Caco-2 (cell line): ENCODE results near the gene ACTG1. TPM values are rescaled to one million over a fixed set of nuclear protein-coding genes. Genes with fewer than 3 reads are reported as not detected.
A peak's percentile ranks its signal among the peaks of the same experiment; 100 is the strongest.

Experiments
- BruUV-seq: library from RNA; stranded (reverse); fragments of 400-500 nt; replicated peaks from 2 replicates; lab custom pipeline; 2021; lab: Mats Ljungman, UMichigan
- CTCF ChIA-PET: fragments of 300-600 bp; sonication (Branson Sonifier 250); formaldehyde crosslinking; loops from one replicate; lab custom pipeline; 2022; ENCODE audit warnings: antibody characterized with exemption; lab: Charles Lee
- POLR2A ChIA-PET: fragments of 300-600 bp; sonication (Branson Sonifier 250); formaldehyde crosslinking; loops from one replicate; lab custom pipeline; 2022; ENCODE audit warnings: antibody characterized with exemption; lab: Charles Lee
- DNase-seq, 2 experiments: peaks; one replicate each; pipeline versions ENCODE4 v3.0.0 to v3.0.0-alpha.2; 2020 to 2022
- H3K27me3 ChIP-seq: replicated peaks from 2 replicates; pipeline ENCODE4 v1.6.0; 2011; ENCODE audit warnings: low read length; ENCODE audit not compliant: control insufficient read depth, insufficient read depth
- H3K36me3 ChIP-seq: 2 replicates; pipeline ENCODE4 v1.5.1; 2011; ENCODE audit warnings: low read length; ENCODE audit not compliant: control insufficient read depth, insufficient read depth
- H3K4me1 ChIP-seq: fragments of 250-450 bp; sonication (Bioruptor Pico); 2 replicates; pipeline ENCODE4 v1.5.1; 2020; ENCODE audit warnings: mild to moderate bottlenecking
- H3K4me3 ChIP-seq: 2 replicates; pipeline ENCODE4 v1.5.1; 2011; ENCODE audit warnings: low read depth, mild to moderate bottlenecking, control low read depth, low read length
- H3K9me3 ChIP-seq: fragments of 250-450 bp; sonication (Bioruptor Pico); 2 replicates; pipeline ENCODE4 v1.5.1; 2020; ENCODE audit warnings: mild to moderate bottlenecking, moderate library complexity
- H3K27ac Mint-ChIP-seq: one replicate; pipeline ENCODE4 v1.8.0; 2022; ENCODE audit warnings: mixed read lengths; ENCODE audit not compliant: unreplicated experiment
- H3K27me3 Mint-ChIP-seq: one replicate; pipeline ENCODE4 v1.8.0; 2022; ENCODE audit warnings: mixed read lengths; ENCODE audit not compliant: insufficient read depth, unreplicated experiment
- H3K36me3 Mint-ChIP-seq: one replicate; pipeline ENCODE4 v1.8.0; 2022; ENCODE audit warnings: mild to moderate bottlenecking, mixed read lengths; ENCODE audit not compliant: insufficient read depth, unreplicated experiment
- H3K4me1 Mint-ChIP-seq: one replicate; pipeline ENCODE4 v1.8.0; 2022; ENCODE audit warnings: low read depth, mixed read lengths; ENCODE audit not compliant: unreplicated experiment
- H3K4me3 Mint-ChIP-seq: one replicate; pipeline ENCODE4 v1.8.0; 2022; ENCODE audit warnings: mild to moderate bottlenecking, moderate library complexity, mixed read lengths; ENCODE audit not compliant: unreplicated experiment
- H3K9me3 Mint-ChIP-seq: one replicate; pipeline ENCODE4 v1.8.0; 2022; ENCODE audit warnings: mixed read lengths; ENCODE audit not compliant: unreplicated experiment
- intact Hi-C: fragments of 100-400 bp; cut with micrococcal nuclease; formaldehyde crosslinking; loops from one replicate; pipeline ENCODE4 v1.10.0; 2022; ENCODE audit not compliant: unreplicated experiment
- total RNA-seq: library from RNA; stranded (reverse); gene quantifications from 2 replicates; pipeline ENCODE4 v1.2.3, GENCODE V29; 2022
- TF ChIP-seq, protein P1 (sequence below), 2 experiments: fragments of 200-600 bp in 1 of 2; IDR thresholded peaks; 1 replicate in 1 of 2; 2 replicates in 1 of 2; pipeline versions ENCODE4 v1.5.1 to v1.8.0; 2011 to 2022; ENCODE audit warnings: antibody characterized with exemption in 1 of 2, control low read depth in 1 of 2, inconsistent platforms in 1 of 2, low read depth in 1 of 2, low read length in 1 of 2, mild to moderate bottlenecking in 1 of 2, moderate library complexity in 1 of 2; ENCODE audit not compliant: insufficient read depth in 1 of 2, severe bottlenecking in 1 of 2, unreplicated experiment in 1 of 2

The ACTG1 gene
- total RNA-seq, 1 experiment from 2014 or later = 1,436 TPM

DNA sequence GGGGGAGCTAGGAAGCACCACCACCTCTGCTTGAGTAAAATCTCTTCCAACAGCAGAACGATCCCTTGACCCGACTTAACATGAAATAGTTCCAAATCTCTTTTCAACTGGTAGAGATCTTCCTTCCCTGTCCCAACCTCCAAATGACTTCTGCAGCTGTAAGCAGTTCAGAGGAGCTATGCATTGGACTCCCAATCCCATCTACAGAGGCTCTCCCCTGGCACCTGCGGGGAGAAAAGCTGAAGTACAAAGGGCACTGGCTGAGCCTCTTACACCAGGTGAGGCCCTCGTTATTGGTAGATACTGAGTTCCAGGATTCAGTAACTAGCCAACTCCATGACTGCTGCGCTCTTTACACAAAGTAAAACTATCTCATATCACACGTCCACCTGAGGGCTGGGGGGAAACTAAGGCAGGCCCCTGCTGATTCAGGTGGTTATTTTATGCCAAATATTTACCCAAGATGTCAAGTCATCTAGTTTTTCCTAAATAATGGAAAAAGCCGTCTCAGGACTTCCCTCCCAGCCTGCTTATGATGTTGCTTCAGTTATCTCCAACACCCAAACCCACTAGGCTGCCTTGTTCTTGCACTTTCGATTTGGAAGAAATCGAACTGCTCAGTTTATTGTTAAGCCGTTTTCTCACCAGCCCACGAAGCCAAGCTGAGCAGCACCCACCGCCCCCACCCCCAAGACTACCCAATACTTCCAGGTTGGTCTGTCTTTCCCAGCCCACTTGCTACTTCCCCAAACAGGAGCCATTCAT is 3.2 kb downstream of the ACTG1 start:
- Mint-ChIP-seq H3K36me3 (peaks cover 89% of the 10 kb centered on the region), H3K9me3 (no peaks in the 10 kb centered on the region), H3K27ac (peak overlapping the region; percentile 77), H3K27me3 (no peaks in the 10 kb centered on the region), H3K4me1 (peaks cover 26% of the 10 kb centered on the region), H3K4me3 (peak overlapping the region; percentile 92)
- H3K27me3 ChIP-seq = no peaks in the 10 kb centered on the region
- TF ChIP-seq, protein P1, sequence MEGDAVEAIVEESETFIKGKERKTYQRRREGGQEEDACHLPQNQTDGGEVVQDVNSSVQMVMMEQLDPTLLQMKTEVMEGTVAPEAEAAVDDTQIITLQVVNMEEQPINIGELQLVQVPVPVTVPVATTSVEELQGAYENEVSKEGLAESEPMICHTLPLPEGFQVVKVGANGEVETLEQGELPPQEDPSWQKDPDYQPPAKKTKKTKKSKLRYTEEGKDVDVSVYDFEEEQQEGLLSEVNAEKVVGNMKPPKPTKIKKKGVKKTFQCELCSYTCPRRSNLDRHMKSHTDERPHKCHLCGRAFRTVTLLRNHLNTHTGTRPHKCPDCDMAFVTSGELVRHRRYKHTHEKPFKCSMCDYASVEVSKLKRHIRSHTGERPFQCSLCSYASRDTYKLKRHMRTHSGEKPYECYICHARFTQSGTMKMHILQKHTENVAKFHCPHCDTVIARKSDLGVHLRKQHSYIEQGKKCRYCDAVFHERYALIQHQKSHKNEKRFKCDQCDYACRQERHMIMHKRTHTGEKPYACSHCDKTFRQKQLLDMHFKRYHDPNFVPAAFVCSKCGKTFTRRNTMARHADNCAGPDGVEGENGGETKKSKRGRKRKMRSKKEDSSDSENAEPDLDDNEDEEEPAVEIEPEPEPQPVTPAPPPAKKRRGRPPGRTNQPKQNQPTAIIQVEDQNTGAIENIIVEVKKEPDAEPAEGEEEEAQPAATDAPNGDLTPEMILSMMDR (IDR thresholded peaks at IDR 0.05; ENCODE audit: insufficient read depth in 1 of 2, low read depth in 1 of 2, low read length in 1 of 2, severe bottlenecking in 1 of 2, unreplicated experiment in 1 of 2) = no peak
- peaks cover 22% of the 10 kb centered on the region for H3K4me1 ChIP-seq
- intact Hi-C loops = no loop called here
- no TSS peak for BruUV-seq
- DNase-seq = peak in 1 of 2 experiments; percentile 67
- CTCF ChIA-PET = interaction anchor here (0.6 to 1.0 kb wide), 2 partner anchors 25 to 200 kb away, joined by 3 to 4 read pairs; no protein-coding TSS in a partner anchor
- no peak overlapping the region; the same call in 1 of the 2 replicates for H3K4me3 ChIP-seq
- H3K9me3 ChIP-seq = no peaks in the 10 kb centered on the region
- POLR2A ChIA-PET = interaction anchor here (0.6 to 1.3 kb wide), 8 partner anchors 9 to 352 kb away, joined by 3 to 8 read pairs (median 4); partner anchors contain the start of genes BAHCC1 and CEP131
- H3K36me3 ChIP-seq = peaks cover 14% of the 10 kb centered on the region

DNA sequence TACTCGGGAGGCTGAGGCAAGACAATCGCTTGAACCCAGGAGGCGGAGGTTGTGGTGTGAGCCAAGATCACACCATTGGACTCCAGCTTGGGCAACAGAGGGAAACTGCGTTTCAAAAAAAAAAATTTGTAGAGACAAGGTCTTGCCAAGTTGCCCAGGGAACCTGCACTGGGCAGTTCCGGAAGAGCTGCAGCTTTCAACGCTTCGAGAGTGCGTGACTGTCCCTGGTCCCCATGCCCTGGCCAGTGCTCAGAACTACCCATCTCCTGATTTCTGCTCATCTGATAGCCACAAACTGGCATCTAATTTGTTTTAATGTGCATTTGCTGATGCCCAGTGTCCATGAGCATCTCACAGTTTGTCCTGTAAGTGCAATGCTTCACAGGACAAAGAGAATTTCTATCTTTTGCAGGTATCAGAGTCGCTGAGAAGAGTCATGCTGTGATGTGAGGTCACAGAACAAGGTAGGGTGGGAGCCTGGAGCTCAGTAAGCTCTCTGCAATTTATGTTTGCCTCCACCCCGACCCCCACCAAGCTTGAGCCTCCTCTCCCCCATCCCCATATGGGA is 3.9 kb downstream of the ACTG1 start:
- H3K27ac Mint-ChIP-seq = peak overlapping the region; percentile 77
- intact Hi-C loops = no loop called here
- ChIA-PET POLR2A (interaction anchor here (0.6 to 1.3 kb wide), 12 partner anchors 9 to 352 kb away, joined by 3 to 8 read pairs (median 4); partner anchors contain the start of genes BAHCC1, CEP131 and NDUFAF8), CTCF (interaction anchor here (0.7 to 1.0 kb wide), 2 partner anchors 24 to 113 kb away, joined by 3 to 4 read pairs; partner anchors contain the start of gene BAHCC1)
- H3K36me3 Mint-ChIP-seq = peaks cover 83% of the 10 kb centered on the region
- TF ChIP-seq, protein P1 (IDR thresholded peaks at IDR 0.05; ENCODE audit: insufficient read depth in 1 of 2, low read depth in 1 of 2, low read length in 1 of 2, severe bottlenecking in 1 of 2, unreplicated experiment in 1 of 2) = no peak
- no TSS peak for BruUV-seq
- no peaks in the 10 kb centered on the region for H3K27me3 ChIP-seq
- DNase-seq = peak in 1 of 2 experiments; percentile 62
- peak overlapping the region; percentile 92 for H3K4me3 Mint-ChIP-seq
- no peaks in the 10 kb centered on the region for H3K9me3 Mint-ChIP-seq
- H3K4me1 Mint-ChIP-seq = peaks cover 26% of the 10 kb centered on the region
- no peak overlapping the region for H3K4me3 ChIP-seq
- no peaks in the 10 kb centered on the region for H3K9me3 ChIP-seq
- H3K36me3 ChIP-seq = peaks cover 14% of the 10 kb centered on the region
- peaks cover 22% of the 10 kb centered on the region for H3K4me1 ChIP-seq
- H3K27me3 Mint-ChIP-seq = no peaks in the 10 kb centered on the region

DNA sequence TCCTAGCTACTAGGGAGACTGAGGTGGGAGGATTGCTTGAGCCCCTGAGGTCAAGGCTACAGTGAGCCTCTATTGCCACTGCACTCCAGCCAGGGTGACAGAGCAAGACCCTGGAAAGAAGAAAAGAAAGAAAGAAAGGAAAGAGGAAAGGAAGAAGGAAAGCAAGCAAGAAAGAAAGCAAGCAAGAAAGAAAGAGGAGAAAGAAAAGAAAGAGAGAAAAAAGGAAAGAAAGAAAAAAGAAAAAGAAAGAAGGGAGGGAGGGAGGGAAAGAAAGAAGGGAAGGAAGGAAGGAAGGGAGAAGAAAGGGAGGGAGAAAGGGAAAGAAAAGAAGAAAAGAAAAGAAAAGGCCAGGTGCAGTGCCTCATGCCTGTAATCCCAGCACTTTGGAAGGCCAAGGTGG is 9.0 kb downstream of the ACTG1 start:
- Mint-ChIP-seq H3K36me3 (peaks cover 47% of the 10 kb centered on the region), H3K4me3 (no peak overlapping the region), H3K27me3 (no peaks in the 10 kb centered on the region), H3K4me1 (peaks cover 6% of the 10 kb centered on the region), H3K9me3 (no peaks in the 10 kb centered on the region), H3K27ac (no peak overlapping the region)
- Histone ChIP-seq H3K9me3 (no peaks in the 10 kb centered on the region), H3K27me3 (no peaks in the 10 kb centered on the region), H3K4me3 (no peak overlapping the region), H3K36me3 (no peaks in the 10 kb centered on the region; the same call in 1 of the 2 replicates), H3K4me1 (peaks cover 10% of the 10 kb centered on the region)
- TF ChIP-seq, protein P1 (IDR thresholded peaks at IDR 0.05; ENCODE audit: insufficient read depth in 1 of 2, low read depth in 1 of 2, low read length in 1 of 2, severe bottlenecking in 1 of 2, unreplicated experiment in 1 of 2) = no peak
- DNase-seq = no peak
- BruUV-seq = no TSS peak
- intact Hi-C loops = no loop called here
- POLR2A ChIA-PET = no interaction called here
- CTCF ChIA-PET = no interaction called here
